ENCODE measurements around the gene ZFP69B.

ZFP69B gene

DNA sequence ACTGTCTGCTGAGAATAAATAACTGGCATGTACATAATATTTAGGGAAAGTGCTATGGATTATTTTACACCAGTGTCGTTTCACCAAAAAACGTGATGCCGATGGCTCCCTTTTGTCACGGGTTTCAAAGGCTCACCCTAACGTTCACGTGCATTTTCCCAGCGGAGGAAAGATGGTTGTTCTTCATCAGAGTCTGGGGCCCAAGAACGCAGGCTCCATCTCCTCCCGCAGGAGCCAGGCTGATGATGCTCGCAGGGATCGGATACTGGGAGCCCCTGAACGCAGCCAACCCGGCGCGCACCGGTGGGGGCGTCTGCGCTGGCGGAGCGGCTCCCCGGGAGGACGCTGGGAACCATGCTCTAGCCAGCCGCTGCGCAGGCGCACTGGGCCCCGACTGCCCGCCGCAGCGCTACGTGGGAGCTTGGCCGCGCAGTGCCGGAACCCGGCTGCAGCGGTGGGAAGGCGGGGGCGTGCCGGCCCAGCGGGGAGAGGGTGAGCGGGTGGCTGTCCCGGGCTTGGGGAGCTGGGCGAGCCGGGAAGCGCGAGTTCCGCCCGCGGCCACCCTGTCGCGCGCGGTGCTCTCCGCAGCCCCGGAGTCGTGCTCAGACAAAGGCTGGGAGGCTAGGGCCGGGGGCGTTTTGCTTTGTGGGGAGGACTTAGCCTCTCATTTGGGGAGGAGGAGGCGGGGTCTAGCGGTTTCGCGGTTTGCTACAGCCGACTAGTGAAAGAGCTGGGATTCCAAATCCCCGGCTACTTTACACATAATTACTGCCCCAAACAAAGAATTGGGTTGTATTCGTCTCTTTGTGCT is at the start of gene ZFP69B:
TSS of gene ZFP69B (plus strand) at position 793 of the 811 bp plus-strand sequence. CDS start 486 bp downstream, outside the sequence.
- DNase-seq = peak; percentile 96

DNA sequence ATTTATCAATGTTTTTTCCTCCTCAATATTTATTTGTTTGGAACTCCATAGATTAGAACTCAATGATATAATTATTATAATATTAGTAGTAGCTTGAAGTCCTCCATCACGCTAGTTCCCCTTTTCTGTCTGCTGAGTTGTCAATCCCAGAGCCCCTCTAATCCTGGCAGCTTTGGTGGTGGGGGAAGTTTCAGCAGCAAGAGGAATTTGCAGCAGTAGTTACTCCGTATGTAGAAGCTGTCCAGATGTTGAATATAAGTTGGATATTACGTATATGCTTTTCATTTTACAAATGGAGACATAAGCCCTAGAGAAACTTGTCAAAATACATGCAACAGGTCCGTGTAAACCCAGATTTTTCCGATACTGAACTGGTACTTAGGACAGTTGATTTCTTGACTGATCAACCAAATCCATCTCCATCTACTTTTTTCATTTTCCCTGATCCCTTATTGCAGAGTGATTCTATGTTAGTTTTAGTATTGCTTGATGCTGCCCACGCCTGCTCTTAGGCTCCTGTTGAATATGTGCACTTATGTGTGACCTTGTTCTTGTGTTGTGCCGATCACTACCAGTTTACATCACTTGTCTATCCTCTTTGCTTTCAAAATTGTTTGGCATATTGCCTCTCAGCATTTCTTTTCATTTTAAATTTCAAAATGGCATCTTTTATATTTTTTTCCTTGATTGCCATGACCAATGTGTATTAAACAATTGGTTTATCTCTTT is 48.6 kb upstream of the ZFP69B start:
- no peak for DNase-seq

DNA sequence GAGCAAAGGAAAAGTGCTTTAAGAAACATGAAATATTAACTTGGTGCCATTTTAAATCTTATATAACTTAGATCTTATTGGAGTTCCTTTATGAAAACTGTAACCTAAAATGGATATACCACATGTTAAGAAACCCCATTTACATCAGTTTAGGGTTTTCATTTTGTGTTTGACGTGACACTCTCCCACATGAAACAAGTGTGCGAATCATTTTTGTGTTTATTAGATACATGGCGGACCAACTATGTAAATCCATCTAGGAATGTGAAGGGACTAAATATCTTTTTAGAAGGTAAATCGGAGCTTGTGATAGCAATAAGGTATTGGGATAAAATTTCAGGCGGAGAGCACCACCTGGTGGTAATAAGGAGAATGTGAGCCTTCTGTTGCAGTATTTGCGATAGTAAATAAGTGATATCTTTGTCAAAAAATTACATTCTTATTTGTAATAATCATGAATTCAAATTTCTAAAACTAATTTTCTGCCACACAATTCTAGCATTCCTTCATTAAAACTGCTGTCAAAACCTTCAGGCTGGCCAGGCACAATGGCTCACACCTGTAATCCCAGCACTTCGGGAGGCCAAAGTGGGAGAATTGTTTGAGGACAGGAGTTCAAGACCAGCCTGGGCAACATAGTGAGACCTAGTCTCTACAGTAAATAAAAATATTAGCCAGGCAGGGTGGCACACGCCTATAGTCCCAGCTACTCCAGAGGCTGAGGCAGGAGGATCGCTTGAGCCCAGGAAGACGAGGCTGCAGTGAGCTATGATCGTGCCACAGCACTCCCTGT is 45.4 kb upstream of the ZFP69B start:
- no peak for DNase-seq

DNA sequence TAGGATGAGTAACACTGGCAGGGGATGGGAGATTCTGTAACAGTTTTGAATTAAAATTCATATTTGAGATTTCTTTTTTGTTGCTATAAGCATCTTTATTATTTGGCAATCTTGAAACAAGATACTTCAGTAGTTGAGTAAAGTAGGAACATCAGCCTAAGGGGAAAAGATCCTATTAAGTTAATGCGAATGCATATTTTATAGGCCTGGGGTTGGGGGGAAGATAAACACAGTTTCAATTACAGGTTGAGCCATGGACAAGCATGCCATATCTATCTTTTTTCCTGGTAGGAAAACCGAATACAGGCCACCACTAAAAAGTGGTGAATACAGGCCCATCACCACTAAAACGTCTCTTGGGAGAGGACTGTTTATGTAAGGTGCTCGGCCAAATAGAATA is 44.5 kb upstream of the ZFP69B start:
- DNase-seq = no peak

DNA sequence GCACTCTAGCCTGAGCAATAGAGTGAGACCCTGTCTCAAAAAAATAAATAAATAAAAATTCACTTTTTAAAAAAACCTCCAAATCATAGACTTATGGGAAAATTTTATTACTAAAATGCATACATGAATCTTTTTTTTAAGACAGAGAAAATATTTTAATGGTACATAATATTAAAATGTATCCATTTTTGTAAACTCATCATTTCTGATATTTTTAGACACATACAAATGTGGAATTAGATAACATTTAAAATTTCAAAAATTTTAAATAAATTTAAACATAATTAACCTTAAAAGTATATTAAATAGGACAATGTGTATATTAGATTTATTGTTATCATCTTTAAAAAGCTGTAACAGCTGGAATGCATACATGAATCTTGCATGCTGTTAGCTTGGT is 42.8 kb upstream of the ZFP69B start:
- DNase-seq = no peak

DNA sequence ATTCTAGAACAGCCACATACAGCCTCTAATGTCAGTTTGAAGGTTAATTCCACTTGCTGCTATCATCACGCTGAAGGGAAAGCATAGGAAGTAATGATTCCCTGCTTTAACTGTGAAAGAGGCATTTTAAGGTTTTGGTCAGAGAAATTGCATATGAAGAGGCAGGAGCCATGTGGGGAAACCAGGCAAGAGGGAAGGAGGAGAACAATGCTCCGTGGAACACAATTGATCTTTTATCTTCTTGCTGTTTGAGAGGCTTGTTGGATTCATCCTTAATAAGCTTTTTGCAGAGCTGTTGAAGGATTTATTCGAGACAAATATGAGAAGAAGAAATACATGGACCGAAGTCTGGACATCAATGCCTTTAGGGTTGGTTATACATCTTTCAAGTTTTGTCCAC is 40.8 kb upstream of the ZFP69B start:
- no peak for DNase-seq

DNA sequence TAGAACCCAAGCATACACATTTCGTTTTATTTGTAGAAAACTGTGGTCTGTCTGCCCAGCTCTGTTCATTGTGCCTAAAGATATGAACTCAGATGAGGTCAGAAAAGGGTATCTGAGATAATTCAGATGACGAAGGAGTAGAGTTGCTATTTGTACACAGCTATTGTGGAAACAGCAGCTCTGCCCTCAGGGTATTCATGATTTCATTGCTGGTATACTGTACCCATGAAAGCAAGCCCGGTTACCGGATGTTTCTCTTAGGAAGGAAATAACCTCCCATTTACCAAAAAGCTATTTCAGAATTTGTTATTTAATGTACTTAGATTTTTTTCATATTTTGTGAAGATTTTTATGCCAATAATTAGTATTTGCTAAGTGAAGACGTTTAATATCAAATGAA is 39.0 kb upstream of the ZFP69B start:
- DNase-seq = no peak

DNA sequence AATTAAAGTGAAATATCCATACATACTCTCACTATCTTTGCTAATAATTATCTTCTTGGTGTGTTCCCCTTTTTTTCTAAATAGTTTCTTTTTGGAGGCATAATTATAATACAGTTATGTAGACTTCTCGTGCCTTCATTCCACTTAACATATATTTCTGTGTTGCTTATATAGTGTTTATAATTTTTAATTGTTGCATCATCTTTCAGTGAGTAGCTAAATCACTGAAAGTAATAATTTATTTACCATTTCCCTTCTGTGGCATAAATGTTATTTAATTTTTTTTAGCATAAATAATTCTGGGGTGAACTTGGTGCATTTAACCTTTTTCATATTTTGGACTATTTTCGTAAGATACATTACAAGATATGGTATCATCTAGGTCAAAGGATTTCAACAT is 38.4 kb upstream of the ZFP69B start:
- DNase-seq = no peak

DNA sequence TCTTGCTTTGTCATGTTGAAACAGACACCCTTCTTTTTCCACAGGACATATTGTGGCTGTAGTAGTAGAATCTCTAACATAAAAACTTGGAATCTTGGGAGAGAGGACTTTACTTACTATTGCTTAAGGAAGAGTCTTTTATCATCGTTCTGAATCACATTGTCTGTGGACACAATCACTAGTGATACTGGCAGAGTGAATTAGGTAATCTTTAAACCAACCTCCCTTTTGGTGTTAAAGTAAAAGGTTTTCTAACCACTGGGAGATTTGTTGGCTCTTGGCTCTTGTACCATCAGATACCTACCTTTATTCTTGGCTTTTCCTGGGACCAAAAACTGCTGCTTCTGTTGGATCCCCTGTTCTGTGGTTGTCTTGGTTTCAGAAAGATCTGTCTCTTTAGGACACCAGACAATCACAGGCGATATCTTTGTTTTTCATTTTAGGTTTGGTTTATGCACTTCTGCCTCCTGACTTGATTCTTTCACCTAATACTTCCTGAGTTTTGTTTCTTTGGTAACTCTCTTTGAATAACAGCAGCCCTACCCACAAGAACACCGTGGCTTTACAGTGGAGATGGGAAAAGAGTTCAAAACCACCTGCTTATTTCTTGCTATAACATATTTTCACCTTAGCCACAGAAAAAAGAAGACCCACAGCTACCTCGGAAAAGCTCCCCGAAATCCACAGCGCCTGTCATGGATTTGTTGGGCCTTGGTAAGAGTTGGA is 36.6 kb upstream of the ZFP69B start:
- no peak for DNase-seq

DNA sequence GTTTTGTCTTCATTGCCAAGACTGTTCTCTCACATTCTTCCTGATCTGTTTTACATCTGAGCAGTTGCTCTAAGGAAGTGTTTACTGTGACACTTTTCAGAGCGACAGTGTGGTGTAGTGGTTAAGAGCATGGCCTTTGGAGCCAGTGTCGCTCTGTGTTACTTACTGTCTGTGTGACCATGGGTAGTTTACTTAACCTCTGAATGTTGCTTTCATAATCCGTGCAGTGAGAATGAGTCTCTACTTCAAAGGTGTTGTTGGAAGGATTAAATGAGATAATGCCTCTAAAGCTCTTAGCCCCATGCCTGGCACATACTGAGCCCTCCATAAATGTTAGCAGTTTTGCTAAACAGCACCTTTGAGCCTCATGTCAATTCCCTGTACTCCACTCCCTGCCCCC is 35.9 kb upstream of the ZFP69B start:
- no peak for DNase-seq

DNA sequence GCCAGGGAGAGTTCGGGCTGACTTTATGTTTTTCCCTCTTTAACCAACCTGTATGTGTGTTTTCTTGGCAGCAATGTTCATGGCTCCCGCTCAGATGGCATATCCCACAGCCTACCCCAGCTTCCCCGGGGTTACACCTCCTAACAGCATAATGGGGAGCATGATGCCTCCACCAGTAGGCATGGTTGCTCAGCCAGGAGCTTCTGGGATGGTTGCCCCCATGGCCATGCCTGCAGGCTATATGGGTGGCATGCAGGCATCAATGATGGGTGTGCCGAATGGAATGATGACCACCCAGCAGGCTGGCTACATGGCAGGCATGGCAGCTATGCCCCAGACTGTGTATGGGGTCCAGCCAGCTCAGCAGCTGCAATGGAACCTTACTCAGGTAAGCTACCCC is 33.6 kb upstream of the ZFP69B start:
- no peak for DNase-seq

DNA sequence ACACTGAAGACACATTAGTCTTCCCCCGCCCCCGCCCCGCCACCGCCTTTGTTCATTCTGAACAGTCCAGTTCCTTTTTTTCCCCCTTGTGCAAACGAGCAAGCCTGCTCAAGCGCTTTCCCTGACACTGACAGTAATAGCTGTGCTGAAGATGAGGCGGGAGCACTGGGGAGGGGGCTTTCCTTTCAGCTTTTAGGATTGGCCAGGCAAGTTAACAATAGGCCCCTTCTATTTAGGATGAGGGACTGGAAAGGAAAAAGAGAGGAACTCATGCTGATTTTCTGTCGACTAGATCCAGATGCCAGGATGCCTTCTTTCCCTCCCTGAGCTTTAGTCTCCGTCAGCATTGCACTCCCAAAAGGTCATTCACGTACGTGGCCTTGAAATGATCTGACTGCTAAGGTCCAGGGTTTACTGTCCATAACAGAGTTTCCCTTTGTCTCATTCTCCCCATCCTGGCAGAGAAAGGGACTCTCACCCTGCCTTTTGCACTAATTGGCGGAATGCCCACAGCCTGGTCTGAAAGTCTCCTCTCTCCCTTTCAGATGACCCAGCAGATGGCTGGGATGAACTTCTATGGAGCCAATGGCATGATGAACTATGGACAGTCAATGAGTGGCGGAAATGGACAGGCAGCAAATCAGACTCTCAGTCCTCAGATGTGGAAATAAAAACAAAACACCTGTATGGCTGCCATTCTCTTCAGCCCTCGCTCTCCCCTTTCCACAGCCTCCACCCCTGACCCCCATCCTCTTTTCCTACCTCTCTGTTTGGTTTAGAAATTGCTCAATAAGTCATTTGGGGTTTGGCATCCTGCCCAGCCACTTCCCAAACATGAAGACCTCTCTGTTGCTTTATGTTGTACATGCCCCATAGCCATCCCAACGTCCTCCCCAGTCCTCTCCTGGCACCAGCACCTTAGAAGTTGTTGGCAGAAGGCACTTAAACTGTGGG is 28.6 kb upstream of the ZFP69B start:
- DNase-seq = no peak

DNA sequence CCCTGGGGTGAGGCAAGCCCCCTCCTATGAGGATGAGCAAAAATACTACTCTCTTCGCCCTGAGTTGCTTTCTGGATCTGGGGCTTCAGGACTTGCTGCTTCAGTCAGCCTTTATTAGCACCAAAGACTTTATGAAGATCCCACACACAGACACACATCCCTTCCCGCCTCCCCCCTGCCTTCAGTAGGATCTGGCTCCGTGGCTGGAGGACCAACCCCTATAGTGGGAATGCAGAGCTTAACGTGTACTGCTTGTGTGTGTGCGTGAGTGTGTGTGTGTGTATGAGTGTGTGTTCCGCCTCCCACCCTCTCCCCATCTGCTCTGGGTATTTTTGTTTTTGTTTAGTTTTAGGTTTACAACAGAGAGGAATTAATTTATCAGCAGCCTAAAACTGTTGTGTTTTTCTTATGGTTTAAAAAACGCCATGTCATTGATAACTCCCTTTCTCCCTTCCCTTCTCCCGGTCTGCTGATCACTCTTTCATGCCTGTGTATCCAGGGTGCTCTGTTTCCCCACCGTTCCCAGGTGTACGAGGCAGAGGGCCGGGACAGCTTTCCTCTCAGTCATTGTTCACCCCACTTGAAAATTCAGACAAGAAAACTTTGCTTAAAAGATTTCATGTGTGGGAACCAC is 27.5 kb upstream of the ZFP69B start:
- DNase-seq = no peak

DNA sequence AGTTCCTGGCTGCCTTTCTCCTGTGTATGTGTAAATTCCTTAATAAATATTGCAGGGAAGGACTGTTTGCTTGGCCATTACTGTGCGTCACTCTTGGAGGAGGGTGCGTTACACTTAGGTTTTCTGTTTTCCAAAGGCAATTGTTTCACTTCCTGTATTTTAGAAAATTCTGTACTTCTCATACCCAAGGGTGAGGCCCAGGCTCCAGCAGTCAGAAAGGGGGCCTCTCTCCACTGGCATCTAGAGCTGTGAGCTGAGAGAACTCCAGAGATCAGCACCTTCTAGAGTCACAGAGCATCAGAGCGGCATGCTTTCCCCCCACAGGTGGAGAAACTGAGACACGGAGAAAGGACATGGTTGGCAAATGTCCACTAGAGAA is 27.0 kb upstream of the ZFP69B start:
- DNase-seq = no peak

DNA sequence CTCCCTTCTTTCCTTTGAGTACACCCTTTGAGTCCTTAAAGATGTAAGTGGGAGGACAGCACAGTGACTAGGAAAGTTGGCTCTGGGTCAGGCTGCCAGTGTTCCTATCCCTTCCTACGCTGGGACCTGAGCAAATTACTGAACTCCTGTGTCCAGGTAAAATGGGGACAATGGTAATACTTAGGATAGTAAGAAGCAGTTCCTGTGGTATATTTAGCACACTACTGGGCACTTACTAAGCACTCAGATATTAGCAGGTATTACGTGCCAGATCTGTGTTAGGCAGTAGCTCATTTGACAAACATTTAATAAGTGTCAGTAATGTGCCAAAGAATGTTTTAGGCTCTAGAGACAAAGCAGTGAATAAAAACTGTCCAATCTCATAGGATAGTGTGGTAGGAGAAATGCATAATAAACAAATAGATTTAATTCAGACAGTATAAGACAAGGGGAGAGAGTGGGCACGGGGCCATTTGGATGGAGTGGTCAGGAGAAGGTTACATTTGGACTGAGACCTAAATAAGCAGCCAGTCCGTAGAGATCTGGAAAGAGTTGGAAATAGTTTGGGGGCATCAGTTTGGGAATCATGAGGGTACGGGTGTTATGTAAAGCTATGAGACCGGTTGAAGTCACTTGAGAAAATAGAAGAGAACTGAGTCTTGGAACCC is 26.2 kb upstream of the ZFP69B start:
- no peak for DNase-seq

DNA sequence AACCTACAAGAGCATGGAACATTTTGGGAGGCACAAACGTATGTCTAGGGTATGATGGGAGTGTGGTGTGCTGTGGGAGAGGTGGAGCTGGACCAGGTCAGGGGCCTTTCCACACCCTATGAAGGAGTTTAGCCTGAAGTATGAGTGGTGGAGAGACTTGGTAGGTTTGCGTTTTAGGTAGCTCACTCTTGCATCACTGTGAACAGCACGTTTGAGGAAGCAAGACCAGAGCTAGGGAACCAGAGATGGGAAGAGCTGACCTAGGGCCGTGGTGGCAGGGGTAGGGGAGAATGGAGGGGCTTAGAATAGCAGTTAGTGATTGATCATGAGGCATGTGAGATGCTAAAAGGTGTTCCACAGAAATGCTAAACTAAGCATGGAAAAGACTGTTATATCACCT is 25.1 kb upstream of the ZFP69B start:
- DNase-seq = no peak

DNA sequence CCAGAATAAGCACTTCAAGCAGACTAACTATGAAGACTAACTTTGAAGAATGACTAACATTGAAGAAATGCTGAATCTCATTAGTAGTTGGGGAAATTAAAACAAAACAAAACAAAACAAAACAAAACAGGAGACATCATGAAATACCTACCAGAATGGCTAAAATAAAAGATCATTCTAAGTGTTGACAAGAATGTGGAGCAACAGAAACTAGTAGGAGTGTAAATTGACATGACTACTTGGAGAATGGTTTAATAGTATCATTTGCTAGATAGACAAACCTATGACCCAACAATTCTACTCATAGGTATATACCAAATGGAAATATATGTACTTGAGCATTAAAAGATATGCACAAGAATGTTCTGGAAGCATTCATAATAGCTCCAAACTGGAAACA is 18.9 kb upstream of the ZFP69B start:
- DNase-seq = no peak

DNA sequence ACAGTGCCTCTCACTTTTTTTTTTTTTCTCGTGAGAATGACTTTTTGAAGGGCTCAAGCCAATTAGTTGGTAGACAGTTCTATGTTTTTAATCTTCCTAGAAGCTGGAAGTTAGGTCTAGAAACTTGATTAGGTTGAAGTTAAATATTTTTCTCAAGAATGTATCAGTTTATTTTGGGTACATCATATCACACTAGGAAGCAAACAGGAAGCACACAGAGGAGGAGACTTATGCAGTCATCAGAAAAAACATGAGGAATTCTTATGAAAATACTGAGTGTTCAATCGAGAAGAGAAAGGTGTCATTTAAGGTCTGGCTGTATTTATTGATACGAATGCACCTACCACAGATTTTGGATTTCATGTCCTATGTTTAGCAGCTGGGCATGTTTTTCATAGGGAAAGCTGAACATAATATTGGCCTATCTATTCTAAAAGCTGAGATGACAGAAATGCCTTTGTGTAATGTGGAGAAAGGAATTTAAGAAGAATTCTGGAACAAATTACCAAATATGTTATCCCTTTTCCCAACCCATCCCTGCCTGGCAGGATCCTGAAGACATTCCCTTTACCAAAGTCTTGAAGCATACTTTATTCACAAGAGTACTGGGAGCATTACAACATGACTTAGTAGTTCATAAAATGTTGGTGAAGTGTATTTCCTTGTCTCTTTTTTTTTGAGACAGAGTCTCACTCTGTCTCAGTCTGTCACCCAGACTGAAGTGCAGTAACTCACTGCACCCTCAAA is 17.5 kb upstream of the ZFP69B start:
- DNase-seq = no peak

DNA sequence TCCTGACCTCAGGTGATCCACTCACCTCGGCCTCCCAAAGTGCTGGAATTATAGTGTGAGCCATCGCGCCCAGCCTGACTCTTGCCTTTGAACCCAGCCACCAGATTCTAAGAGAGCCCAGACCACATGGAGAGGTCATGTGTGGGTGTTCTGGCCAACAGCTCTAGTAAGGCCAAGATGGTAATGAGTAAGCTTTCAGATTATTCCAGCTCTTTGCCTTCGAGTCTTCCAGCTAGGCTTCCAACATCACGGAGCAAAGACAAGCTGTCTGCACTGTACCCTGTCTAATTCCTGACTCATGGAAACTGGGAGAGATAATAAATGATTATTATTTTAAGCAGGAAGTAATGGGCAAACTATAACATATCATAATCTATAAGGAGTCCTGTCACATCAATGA is 14.8 kb upstream of the ZFP69B start:
- no peak for DNase-seq

DNA sequence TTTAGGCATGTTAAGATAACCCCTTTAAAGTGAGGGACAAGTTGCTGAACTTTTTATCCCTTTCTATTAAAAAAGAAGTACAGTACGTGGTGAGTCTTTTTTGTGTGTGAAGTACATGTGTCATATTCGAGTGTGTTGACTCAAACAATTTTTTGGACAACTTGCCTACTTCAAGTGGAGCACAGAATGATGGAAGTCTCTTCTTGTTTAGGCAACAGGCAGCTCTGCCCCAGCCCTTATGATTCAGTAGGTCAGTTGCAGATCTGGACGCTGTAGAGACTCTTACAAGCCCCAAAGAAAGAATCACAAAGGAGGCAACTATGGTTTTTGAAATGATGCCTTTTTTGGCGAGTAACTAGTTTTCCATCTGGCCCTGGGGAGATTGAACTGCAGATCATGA is 14.4 kb upstream of the ZFP69B start:
- DNase-seq = no peak

Data from activated effector memory CD4-positive, alpha-beta T cell treated with anti-CD3 and anti-CD28 coated beads, Interleukin-2, amount 50 U/mL, for 16 hours (primary cell).